SK-N-MC (cell line): ENCODE results near the gene RPS16.

Source experiments
- DNase-seq: peaks from one replicate; pipeline ENCODE4 v3.0.0-alpha.2; 2011; ENCODE audit warnings: low read depth, low spot score
- H3K27ac ChIP-seq: fragments of 200-600 bp; sonication (generic); 2 replicates; pipeline ENCODE4 v1.5.1; 2016; ENCODE audit warnings: mixed run types
- H3K36me3 ChIP-seq: fragments of 200-600 bp; sonication (generic); 2 replicates; pipeline ENCODE4 v1.6.1; 2017; ENCODE audit warnings: antibody characterized with exemption, low read length, mixed read lengths; ENCODE audit not compliant: insufficient read depth
- H3K4me3 ChIP-seq: fragments of 200-600 bp; sonication (generic); 2 replicates; pipeline ENCODE4 v1.5.1; 2016
- H3K9ac ChIP-seq: fragments of 200-600 bp; sonication (generic); 2 replicates; pipeline ENCODE4 v1.8.0; 2017; ENCODE audit warnings: mixed run types, mixed read lengths; ENCODE audit not compliant: insufficient read length
- H3K9me3 ChIP-seq: fragments of 200-600 bp; sonication (generic); 2 replicates; pipeline ENCODE4 v1.6.1; 2017; ENCODE audit warnings: low read depth, mild to moderate bottlenecking, antibody characterized with exemption, low read length, moderate library complexity, mixed read lengths
- EZH2 ChIP-seq: fragments of 200-600 bp; sonication (generic); IDR thresholded peaks from one replicate; pipeline ENCODE4 v1.6.1; 2017; ENCODE audit warnings: antibody characterized with exemption
- FOXP2 ChIP-seq: optimal IDR thresholded peaks from 2 replicates; pipeline ENCODE3; 2011; ENCODE audit warnings: mild to moderate bottlenecking, moderate library complexity; ENCODE audit not compliant: insufficient read depth; ENCODE audit errors: extremely low read length, control extremely low read depth
- POLR2AphosphoS5 ChIP-seq: IDR thresholded peaks from 2 replicates; pipeline ENCODE4 v1.6.1; 2012; ENCODE audit warnings: mild to moderate bottlenecking, low read depth, low read length, borderline replicate concordance

Gene RPS16

GRCh38 chr19:39407410-39407659 is 28.4 kb downstream of the RPS16 start:
- H3K27ac ChIP-seq: no peak overlapping the region
- H3K4me3 ChIP-seq: peak overlapping the region; percentile 93
- no peak for DNase-seq
- TF ChIP-seq EZH2 (no peak), POLR2AphosphoS5 (no peak), FOXP2 (no peak)
- H3K36me3 ChIP-seq: no peaks in the 10 kb centered on the region
- H3K9ac ChIP-seq: peak overlapping the region; percentile 77
- H3K9me3 ChIP-seq: no peaks in the 10 kb centered on the region

- TF ChIP-seq EZH2: no peak
- TF ChIP-seq POLR2AphosphoS5: peak; percentile 97
- H3K36me3 ChIP-seq: no peaks in the 10 kb centered on the region
- peak within 1 kb of the TSS; percentile 69; the same call in 1 of the 2 replicates for H3K27ac ChIP-seq
- H3K4me3 ChIP-seq: peak within 1 kb of the TSS; percentile 93
- no peak for DNase-seq
- peak within 1 kb of the TSS; percentile 77 for H3K9ac ChIP-seq
- no peaks in the 10 kb centered on the region for H3K9me3 ChIP-seq
Measured at GRCh38 chr19:39406656-39407409, 28.9 kb downstream of the RPS16 start, which contains the start of gene ZFP36. Gene ZFP36 (plus strand): TSS chr19:39406847. CDS start chr19:39406905, 58 bp downstream.

DNA sequence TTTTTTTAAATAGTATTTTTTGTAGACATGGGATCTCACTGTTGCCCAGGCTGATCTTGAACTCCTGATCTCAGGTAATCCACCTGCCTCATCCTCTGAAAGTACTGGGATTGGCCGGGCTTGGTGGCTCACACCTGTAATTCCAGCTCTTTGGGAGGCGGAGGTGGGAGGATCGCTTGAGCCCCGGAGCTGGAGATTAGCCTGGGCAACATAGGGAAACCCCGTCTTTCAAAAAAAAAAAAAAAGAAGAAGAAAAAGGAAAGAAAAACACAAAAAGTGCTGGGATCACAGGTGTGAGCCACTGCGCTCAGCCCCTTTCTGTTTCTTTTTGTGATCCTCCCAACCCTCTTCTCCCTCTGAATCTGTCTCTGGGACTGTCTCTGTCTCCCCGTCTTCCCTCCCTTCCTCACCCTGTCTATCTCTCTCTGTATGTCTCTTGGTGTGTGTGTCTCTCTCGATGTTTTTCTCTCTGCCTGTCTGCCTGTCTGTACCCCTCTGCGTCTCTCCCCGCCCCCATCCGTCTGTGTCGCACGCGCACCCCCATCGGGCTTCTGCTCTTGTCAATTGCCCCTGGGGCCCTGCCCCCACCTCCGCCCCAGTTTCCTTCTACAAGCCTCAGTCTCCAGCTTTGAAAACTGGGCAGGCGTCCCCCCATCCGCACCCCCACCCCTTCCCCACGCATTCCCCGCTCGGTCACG is 29.6 kb downstream of the RPS16 start:
- peak overlapping the region; percentile 59 for H3K9ac ChIP-seq
- DNase-seq: no peak
- H3K36me3 ChIP-seq: no peaks in the 10 kb centered on the region
- no peak for TF ChIP-seq FOXP2
- TF ChIP-seq POLR2AphosphoS5: no peak
- TF ChIP-seq EZH2: no peak
- H3K9me3 ChIP-seq: no peaks in the 10 kb centered on the region
- peak overlapping the region; percentile 69; the same call in 1 of the 2 replicates for H3K27ac ChIP-seq
- peak overlapping the region; percentile 93 for H3K4me3 ChIP-seq

- Histone ChIP-seq H3K9ac (no peak overlapping the region), H3K4me3 (no peak overlapping the region), H3K27ac (peak overlapping the region; percentile 69; the same call in 1 of the 2 replicates), H3K36me3 (no peaks in the 10 kb centered on the region), H3K9me3 (no peaks in the 10 kb centered on the region)
- DNase-seq: no peak
- no peak for TF ChIP-seq POLR2AphosphoS5
- TF ChIP-seq EZH2: no peak
- no peak for TF ChIP-seq FOXP2
Measured at GRCh38 chr19:39405261-39405957, 30.3 kb downstream of the RPS16 start.

- DNase-seq: no peak
- TF ChIP-seq FOXP2 (no peak), EZH2 (no peak), POLR2AphosphoS5 (no peak)
- Histone ChIP-seq H3K9ac (peak overlapping the region; percentile 81), H3K9me3 (no peaks in the 10 kb centered on the region), H3K36me3 (no peaks in the 10 kb centered on the region), H3K27ac (peak overlapping the region; percentile 92), H3K4me3 (peak overlapping the region; percentile 80)
Measured at GRCh38 chr19:39403331-39404312, 32.1 kb downstream of the RPS16 start.

DNA sequence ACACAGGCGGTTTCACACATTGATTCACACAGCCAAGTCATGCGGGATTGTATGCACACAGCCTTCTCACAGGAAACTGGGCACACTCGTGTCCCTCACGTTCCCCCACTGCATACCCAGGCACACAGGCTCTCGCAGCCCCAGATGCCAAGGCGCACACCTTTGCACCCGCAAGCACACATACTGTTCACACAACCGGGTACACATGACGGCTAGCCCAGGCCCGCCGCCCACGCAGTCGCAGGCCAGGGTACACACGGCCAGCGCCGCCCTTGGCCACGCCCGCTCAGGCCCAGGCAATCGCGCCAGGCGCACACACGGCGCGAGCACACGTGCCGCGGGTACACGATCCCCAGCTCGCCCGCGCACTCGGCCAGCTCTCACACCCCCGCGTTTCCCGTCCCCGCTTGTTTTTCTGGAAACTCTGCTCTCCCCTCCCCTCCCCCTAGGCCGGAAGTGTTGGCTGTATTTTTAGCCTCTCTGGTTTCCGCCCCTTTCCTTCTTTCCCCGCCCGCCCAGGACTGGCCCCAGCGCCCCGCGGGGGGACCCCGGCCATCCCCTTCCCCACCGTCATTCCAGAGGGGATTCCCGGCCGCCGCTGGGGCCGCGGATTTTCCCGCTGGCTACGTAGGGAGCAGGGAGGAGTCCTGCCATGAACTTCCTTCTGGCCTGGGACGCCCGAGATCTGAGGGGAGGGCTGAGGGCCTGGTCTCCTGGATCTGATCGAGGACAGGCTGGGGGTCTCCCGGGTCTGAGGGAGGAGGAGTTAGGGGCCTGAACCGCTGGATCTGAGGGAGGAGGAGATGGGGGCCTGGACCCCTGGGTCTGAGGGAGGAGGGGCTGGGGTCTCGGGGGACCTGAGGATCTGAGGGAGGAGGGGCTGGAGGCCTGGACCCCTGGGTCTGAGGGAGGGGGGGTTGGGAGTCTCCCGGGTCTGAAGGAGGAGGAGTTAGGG is 33.1 kb downstream of the RPS16 start:
- DNase-seq: no peak
- no peaks in the 10 kb centered on the region for H3K36me3 ChIP-seq
- H3K4me3 ChIP-seq: peak overlapping the region; percentile 80
- no peaks in the 10 kb centered on the region for H3K9me3 ChIP-seq
- H3K9ac ChIP-seq: peak overlapping the region; percentile 81
- peak overlapping the region; percentile 92 for H3K27ac ChIP-seq
- TF ChIP-seq FOXP2: no peak
- TF ChIP-seq POLR2AphosphoS5: peak; percentile 52; the same call in 1 of the 2 replicates
